K562 (cell line): ENCODE results near the gene EIF2S1. TPM values are rescaled to one million over a fixed set of nuclear protein-coding genes. Genes with fewer than 3 reads are reported as not detected.

Experiments used
- ATAC-seq: fragments of 200-7000 bp; cut with Tn5 transposase; 3 replicates; pipeline ENCODE4 v1.9.1; 2020; ENCODE audit warnings: moderate library complexity
- BruUV-seq: library from RNA; stranded (reverse); fragments of 400-500 nt; replicated peaks from 2 replicates; lab custom pipeline; 2021; lab: Mats Ljungman, UMichigan
- CTCF ChIA-PET: fragments of 300-600 bp; formaldehyde crosslinking; extraction: SDS; loops from one replicate; lab custom pipeline; 2021; ENCODE audit warnings: low intra/inter-chr PET ratio; lab: Yijun Ruan, JAX
- POLR2A ChIA-PET: fragments of 300-600, 350-650 bp; sonication (Branson Sonifier 250); formaldehyde crosslinking; extraction: SDS; loops from one replicate; lab custom pipeline; 2021; ENCODE audit warnings: antibody characterized with exemption, inconsistent platforms; lab: Yijun Ruan, JAX
- DNase-seq, 4 experiments: peaks; one replicate each; pipeline versions ENCODE4 v3.0.0 to v3.0.0-alpha.2; 2011 to 2018; ENCODE audit warnings: low spot score in 3 of 4, mixed read lengths in 3 of 4; ENCODE audit errors: extremely low read depth in 1 of 4
- FAIRE-seq: peaks from 2 replicates; lab custom pipeline; 2011; peaks lifted over from hg19 to GRCh38; lab: Jason Lieb, UNC
- H2AFZ ChIP-seq: 2 replicates; pipeline ENCODE4 v1.6.0; 2011; ENCODE audit warnings: low read depth, low read length, control low read depth, inconsistent platforms
- H3K27ac ChIP-seq: fragments of 200-600 bp; 3 replicates; pipeline ENCODE4 v1.8.0; 2011; ENCODE audit warnings: low read depth, mild to moderate bottlenecking, control low read depth, inconsistent platforms, low read length, moderate library complexity, mixed read lengths; ENCODE audit errors: extremely low read depth
- H3K27me3 ChIP-seq, 2 experiments: fragments of 300-600 bp in 1 of 2; 2 replicates in 1 of 2; 3 replicates in 1 of 2; pipeline versions ENCODE4 v1.6.0 to v1.8.0; 2011; ENCODE audit warnings: inconsistent platforms in 2 of 2, low read length in 2 of 2, mild to moderate bottlenecking in 1 of 2, mixed read lengths in 1 of 2, moderate library complexity in 1 of 2; ENCODE audit not compliant: control insufficient read depth in 2 of 2, insufficient read depth in 2 of 2
- H3K36me3 ChIP-seq: fragments of 300-600 bp; 3 replicates; pipeline ENCODE4 v1.8.0; 2011; ENCODE audit warnings: mild to moderate bottlenecking, low read length, inconsistent platforms; ENCODE audit not compliant: control insufficient read depth, insufficient read depth
- H3K4me1 ChIP-seq, 2 experiments: fragments of 200-600 bp in 1 of 2; replicated peaks in 1 of 2; 2 replicates in 1 of 2; 3 replicates in 1 of 2; pipeline versions ENCODE4 v1.5.1 to v1.8.0; 2011; ENCODE audit warnings: inconsistent platforms in 2 of 2, low read length in 2 of 2, mild to moderate bottlenecking in 1 of 2, mixed read lengths in 1 of 2, moderate library complexity in 1 of 2; ENCODE audit not compliant: control insufficient read depth in 2 of 2, insufficient read depth in 2 of 2
- H3K4me2 ChIP-seq: 2 replicates; pipeline ENCODE4 v1.6.1; 2011; ENCODE audit warnings: low read length, control low read depth, inconsistent platforms, mixed read lengths; ENCODE audit not compliant: insufficient read depth
- H3K4me3 ChIP-seq: fragments of 200-600 bp; sonication (generic), shearing (Covaris generic); 2 replicates; pipeline ENCODE4 v1.5.1; 2016; ENCODE audit warnings: control low read depth, inconsistent platforms
- H3K79me2 ChIP-seq: fragments of 200-600 bp; 3 replicates; pipeline ENCODE4 v1.8.0; 2011; ENCODE audit warnings: low read length, inconsistent platforms; ENCODE audit not compliant: control insufficient read depth, insufficient read depth
- H3K9ac ChIP-seq, 2 experiments: 2 replicates each; pipeline versions ENCODE4 v1.6.0 to v1.6.1; 2011; ENCODE audit warnings: low read depth in 2 of 2, low read length in 2 of 2, control low read depth in 1 of 2, inconsistent platforms in 1 of 2, mild to moderate bottlenecking in 1 of 2, mixed read lengths in 1 of 2; ENCODE audit not compliant: insufficient read depth in 1 of 2
- H3K9me1 ChIP-seq: one replicate; pipeline ENCODE4 v1.6.0; 2011; ENCODE audit warnings: inconsistent platforms, mild to moderate bottlenecking, low read length, moderate library complexity; ENCODE audit not compliant: control insufficient read depth, insufficient read depth
- H3K9me3 ChIP-seq: replicated peaks from 2 replicates; pipeline ENCODE4 v1.5.1; 2011; ENCODE audit warnings: low read depth, low read length, inconsistent platforms; ENCODE audit not compliant: control insufficient read depth, insufficient read depth
- H4K20me1 ChIP-seq: replicated peaks from 2 replicates; pipeline ENCODE4 v1.6.1; 2011; ENCODE audit warnings: low read length, inconsistent platforms, mixed read lengths; ENCODE audit not compliant: control insufficient read depth, insufficient read depth
- JUN ChIP-seq, 2 experiments: sonication (generic) in 1 of 2; formaldehyde crosslinking in 1 of 2; IDR thresholded peaks; 2 replicates each; pipeline versions ENCODE4 v1.6.1 to v1.8.0; 2012 to 2022; ENCODE audit warnings: borderline replicate concordance in 2 of 2, mild to moderate bottlenecking in 2 of 2, improper control_type of control experiment in 1 of 2, low read depth in 1 of 2, low read length in 1 of 2, missing genetic modification reagents in 1 of 2
- NFE2 ChIP-seq: IDR thresholded peaks from 2 replicates; pipeline ENCODE4 v1.6.1; 2014; ENCODE audit warnings: antibody characterized with exemption, low read depth
- POU5F1 ChIP-seq: fragments of 150-350 bp; IDR thresholded peaks from 2 replicates; pipeline ENCODE4 v1.6.1; 2014; ENCODE audit warnings: borderline replicate concordance, low read length, low read depth, mild to moderate bottlenecking; ENCODE audit not compliant: partially characterized antibody
- RAD21 ChIP-seq, 2 experiments: fragments of 250-450 bp in 1 of 2; fragments of 450-650 bp in 1 of 2; sonication (Bioruptor Pico) in 1 of 2; formaldehyde crosslinking in 1 of 2; IDR thresholded peaks in 1 of 2; conservative IDR thresholded peaks in 1 of 2; 2 replicates each; pipeline versions ENCODE4 v1.4.0 to v1.8.0; 2020 to 2022; ENCODE audit warnings: mild to moderate bottlenecking in 2 of 2, moderate library complexity in 1 of 2
- RFX5 ChIP-seq: IDR thresholded peaks from 2 replicates; pipeline ENCODE4 v1.6.1; 2011; ENCODE audit warnings: low read depth, mild to moderate bottlenecking, improper control_type of control experiment, low read length
- SAP30 ChIP-seq: fragments of 200-600 bp; sonication (generic); IDR thresholded peaks from 2 replicates; pipeline ENCODE4 v1.6.1; 2012; ENCODE audit warnings: borderline replicate concordance, low read depth, mild to moderate bottlenecking, moderate library complexity, low read length, control low read depth, inconsistent platforms; ENCODE audit not compliant: insufficient read depth, poor library complexity, severe bottlenecking
- SIN3A ChIP-seq, 2 experiments: fragments of 150-350 bp in 1 of 2; IDR thresholded peaks; 2 replicates each; pipeline ENCODE4 v1.6.1; 2011 to 2016; ENCODE audit warnings: borderline replicate concordance in 2 of 2, low read depth in 2 of 2, low read length in 2 of 2, mild to moderate bottlenecking in 2 of 2, moderate library complexity in 2 of 2; ENCODE audit not compliant: control insufficient read depth in 1 of 2
- SLC30A9 ChIP-seq: fragments of 250-450 bp; sonication (Bioruptor Pico); IDR thresholded peaks from 2 replicates; pipeline ENCODE4 v1.8.0; 2022; ENCODE audit warnings: mild to moderate bottlenecking, moderate library complexity
- SNRNP70 ChIP-seq: fragments of 200-400 bp; formaldehyde crosslinking; optimal IDR thresholded peaks from 2 replicates; pipeline ENCODE3; 2017; ENCODE audit warnings: low read depth, low read length
- TGIF2 ChIP-seq: sonication (generic); formaldehyde crosslinking; IDR thresholded peaks from 2 replicates; pipeline ENCODE4 v1.8.1; 2022; ENCODE audit warnings: mild to moderate bottlenecking, missing genetic modification reagents, moderate library complexity
- ZFP36 ChIP-seq: fragments of 150-350 bp; IDR thresholded peaks from 2 replicates; pipeline ENCODE4 v1.6.1; 2018; ENCODE audit warnings: low read length, low read depth; ENCODE audit not compliant: partially characterized antibody
- ZFPM2 ChIP-seq: fragments of 250-450 bp; sonication (Bioruptor Pico); IDR thresholded peaks from 2 replicates; pipeline ENCODE4 v1.5.1; 2022; ENCODE audit warnings: mild to moderate bottlenecking
- ZKSCAN8 ChIP-seq: fragments of 200-800 bp; sonication (Bioruptor generic); IDR thresholded peaks from 2 replicates; pipeline ENCODE4 v1.6.1; 2016; ENCODE audit warnings: missing genetic modification characterization, missing compliant biosample characterization
- ZNF121 ChIP-seq: sonication (generic); formaldehyde crosslinking; conservative IDR thresholded peaks from 2 replicates; pipeline ENCODE4 v1.8.0; 2022; ENCODE audit warnings: missing genetic modification reagents
- ZNF696 ChIP-seq: fragments of 250-450 bp; sonication (Bioruptor Pico); conservative IDR thresholded peaks from 2 replicates; pipeline ENCODE4 v1.4.0; 2020; ENCODE audit warnings: mild to moderate bottlenecking, moderate library complexity
- ZNF780A ChIP-seq: fragments of 250-450 bp; sonication (Bioruptor Pico); IDR thresholded peaks from 2 replicates; pipeline ENCODE4 v1.5.0; 2021; ENCODE audit warnings: mild to moderate bottlenecking
- WGBS: fragments of 100-300 bp; shearing (Covaris generic); methylation state at CpG from one replicate; pipeline ENCODE4 v1.1.6; 2016; ENCODE audit warnings: low coverage, mixed read lengths; ENCODE audit not compliant: insufficient coverage; ENCODE audit errors: missing lambda C conversion rate; 5-methylcytosine and 5-hydroxymethylcytosine counted together
- in situ Hi-C: fragments of 300-500 bp; cut with MboI; formaldehyde crosslinking; loops from 4 replicates; pipeline ENCODE4 v1.15.0; 2018; ENCODE audit warnings: inconsistent platforms, mixed read lengths
- intact Hi-C: fragments of 100-400 bp; cut with micrococcal nuclease; formaldehyde crosslinking; loops from 2 replicates; pipeline ENCODE4 v1.14.2; 2022
- polyA plus RNA-seq, 8 experiments: library from polyadenylated mRNA; depleted of rRNA in 4 of 8; stranded (reverse) in 5 of 8; unstranded in 3 of 8; fragments of >200 nt; fragmentation: Nextera tagmentation in 2 of 8; fragmentation: Illumina TruSeq in 1 of 8; extraction: Ambion mirVana in 2 of 8; extraction: Trizol in 1 of 8; gene quantifications; 2 replicates each; pipeline versions ENCODE4 v1.2.1 to v1.2.3, GENCODE V29; 2011 to 2014; ENCODE audit warnings: inconsistent platforms in 1 of 8, missing spikeins in 1 of 8
- total RNA-seq, 7 experiments: library from RNA; depleted of rRNA in 6 of 7; stranded (reverse); fragments of >200 nt in 6 of 7; fragmentation: Illumina TruSeq in 2 of 7; extraction: Trizol in 2 of 7; gene quantifications; 2 replicates each; pipeline versions ENCODE4 v1.2.1 to v1.2.3, GENCODE V29; 2011 to 2021; ENCODE audit warnings: low replicate concordance in 1 of 7
- TF ChIP-seq, protein P1 (sequence below): fragments of 250-450 bp; sonication (Bioruptor Pico); IDR thresholded peaks from 2 replicates; pipeline ENCODE4 v1.4.0; 2020; ENCODE audit warnings: mild to moderate bottlenecking, moderate library complexity

Gene EIF2S1
- total and polyA plus RNA-seq, 9 of the 15 experiments (the other 6 are each of a cell fraction or from before 2014, with no cell fraction given): 216 to 1,018 (median 332) TPM

DNA sequence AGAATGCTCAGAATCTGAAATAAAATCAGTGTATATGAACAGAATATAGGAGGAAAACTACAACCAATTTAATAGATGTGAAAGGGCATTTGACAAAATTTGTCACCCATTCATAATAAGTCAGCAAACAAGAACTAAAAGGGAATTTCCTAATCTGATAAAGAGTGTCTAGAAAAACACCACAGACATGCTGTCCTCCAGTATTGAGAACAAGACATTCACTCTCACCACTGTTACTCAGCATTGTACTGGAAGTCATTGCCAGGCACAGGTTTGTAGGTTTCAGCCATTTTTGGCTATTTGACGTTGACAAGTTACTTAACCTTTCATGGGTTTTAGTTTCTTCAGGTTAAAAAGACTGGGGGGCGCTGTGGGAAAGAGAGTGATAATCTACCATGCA lies 13.2 kb downstream of the EIF2S1 start:
- no peak for FAIRE-seq
- Histone ChIP-seq H4K20me1 (no peaks in the 10 kb centered on the region), H2AFZ (no peak overlapping the region), H3K9me3 (no peaks in the 10 kb centered on the region), H3K79me2 (peaks cover 41% of the 10 kb centered on the region), H3K27me3 (no peaks in the 10 kb centered on the region), H3K36me3 (peaks cover 93% of the 10 kb centered on the region), H3K4me3 (no peak overlapping the region), H3K9ac (no peak overlapping the region; a peak in 1 of 4 replicates), H3K4me1 (no peaks in the 10 kb centered on the region; a peak in 1 of 5 replicates), H3K9me1 (no peaks in the 10 kb centered on the region), H3K27ac (no peak overlapping the region), H3K4me2 (no peak overlapping the region)
- ATAC-seq: peak; percentile 42; the same call in 2 of the 3 replicates
- ChIA-PET POLR2A (no interaction called here), CTCF (interaction anchor here (0.6 kb wide), 1 partner anchor 263 kb away, joined by 3 read pairs; no protein-coding TSS in a partner anchor)
- WGBS: 69% methylated on average over 2 of the region's 2 CpGs
- peak in 1 of 2 experiments; percentile 2; a peak in 1 of 4 replicates for TF ChIP-seq RAD21 (CRISPR knock-in tag; conservative IDR thresholded peaks at IDR 0.05 in 1 of 2, IDR thresholded peaks at IDR 0.05 in 1 of 2)
- TF ChIP-seq, protein P1, sequence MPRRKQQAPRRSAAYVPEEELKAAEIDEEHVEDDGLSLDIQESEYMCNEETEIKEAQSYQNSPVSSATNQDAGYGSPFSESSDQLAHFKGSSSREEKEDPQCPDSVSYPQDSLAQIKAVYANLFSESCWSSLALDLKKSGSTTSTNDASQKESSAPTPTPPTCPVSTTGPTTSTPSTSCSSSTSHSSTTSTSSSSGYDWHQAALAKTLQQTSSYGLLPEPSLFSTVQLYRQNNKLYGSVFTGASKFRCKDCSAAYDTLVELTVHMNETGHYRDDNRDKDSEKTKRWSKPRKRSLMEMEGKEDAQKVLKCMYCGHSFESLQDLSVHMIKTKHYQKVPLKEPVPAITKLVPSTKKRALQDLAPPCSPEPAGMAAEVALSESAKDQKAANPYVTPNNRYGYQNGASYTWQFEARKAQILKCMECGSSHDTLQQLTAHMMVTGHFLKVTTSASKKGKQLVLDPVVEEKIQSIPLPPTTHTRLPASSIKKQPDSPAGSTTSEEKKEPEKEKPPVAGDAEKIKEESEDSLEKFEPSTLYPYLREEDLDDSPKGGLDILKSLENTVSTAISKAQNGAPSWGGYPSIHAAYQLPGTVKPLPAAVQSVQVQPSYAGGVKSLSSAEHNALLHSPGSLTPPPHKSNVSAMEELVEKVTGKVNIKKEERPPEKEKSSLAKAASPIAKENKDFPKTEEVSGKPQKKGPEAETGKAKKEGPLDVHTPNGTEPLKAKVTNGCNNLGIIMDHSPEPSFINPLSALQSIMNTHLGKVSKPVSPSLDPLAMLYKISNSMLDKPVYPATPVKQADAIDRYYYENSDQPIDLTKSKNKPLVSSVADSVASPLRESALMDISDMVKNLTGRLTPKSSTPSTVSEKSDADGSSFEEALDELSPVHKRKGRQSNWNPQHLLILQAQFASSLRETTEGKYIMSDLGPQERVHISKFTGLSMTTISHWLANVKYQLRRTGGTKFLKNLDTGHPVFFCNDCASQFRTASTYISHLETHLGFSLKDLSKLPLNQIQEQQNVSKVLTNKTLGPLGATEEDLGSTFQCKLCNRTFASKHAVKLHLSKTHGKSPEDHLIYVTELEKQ: no peak
- TF ChIP-seq ZFP36: peak; percentile 87
- TF ChIP-seq RFX5: no peak
- no peak for TF ChIP-seq SAP30
- TF ChIP-seq ZNF780A: no peak
- TF ChIP-seq ZNF696 (CRISPR knock-in tag): no peak
- TF ChIP-seq ZNF121 (CRISPR knock-in tag): no peak
- TF ChIP-seq SNRNP70: no peak
- TF ChIP-seq JUN (IDR thresholded peaks at IDR 0.05; ENCODE audit: borderline replicate concordance, low read depth, low read length): no peak
- no peak for TF ChIP-seq JUN (CRISPR knock-in tag; IDR thresholded peaks at IDR 0.05; ENCODE audit: borderline replicate concordance)
- TF ChIP-seq POU5F1: no peak
- TF ChIP-seq ZKSCAN8 (CRISPR knock-in tag): no peak
- no peak for TF ChIP-seq ZFPM2 (CRISPR knock-in tag)
- no peak for TF ChIP-seq TGIF2 (CRISPR knock-in tag)
- no peak for TF ChIP-seq SIN3A (IDR thresholded peaks at IDR 0.05; ENCODE audit: borderline replicate concordance in 2 of 2, control insufficient read depth in 1 of 2, low read depth in 2 of 2, low read length in 2 of 2)
- TF ChIP-seq NFE2: no peak
- no peak for TF ChIP-seq SLC30A9 (CRISPR knock-in tag)
- in situ Hi-C loops: no loop called here
- BruUV-seq: no TSS peak
- intact Hi-C loops: no loop called here
- no peak for DNase-seq
